GM18858 (cell line): ENCODE data around the gene FARP2.

Source experiments
- ATAC-seq: cut with Tn5 transposase; IDR thresholded peaks from one replicate; pipeline ENCODE4 v1.9.1; 2021; ENCODE audit not compliant: unreplicated experiment

Gene FARP2

GRCh38 chr2:241482126-241482955 lies 126.3 kb downstream of the FARP2 start:
- no peak for ATAC-seq

DNA sequence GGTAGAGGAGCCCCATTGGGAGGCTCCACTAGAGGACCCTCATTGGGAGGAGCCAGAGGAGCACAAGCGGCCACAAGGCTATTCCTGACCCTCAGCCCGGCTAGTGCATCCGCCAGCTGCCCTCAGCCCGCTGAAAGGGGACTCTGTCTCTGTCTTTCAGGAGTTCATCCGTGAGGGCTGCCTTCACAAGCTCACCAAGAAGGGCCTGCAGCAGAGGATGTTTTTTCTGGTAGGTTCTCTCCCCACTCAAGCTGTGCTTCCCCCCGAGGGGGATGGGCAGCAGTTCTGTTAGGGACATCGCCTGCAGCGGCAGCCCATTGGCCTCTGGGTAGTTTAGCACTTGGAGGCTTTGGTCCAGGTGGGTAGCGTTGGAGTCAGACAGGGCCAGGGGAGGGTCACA lies 127.2 kb downstream of the FARP2 start:
- ATAC-seq: no peak

- no peak for ATAC-seq
Observed at GRCh38 chr2:241485172-241485911, 129.3 kb downstream of the FARP2 start.

DNA sequence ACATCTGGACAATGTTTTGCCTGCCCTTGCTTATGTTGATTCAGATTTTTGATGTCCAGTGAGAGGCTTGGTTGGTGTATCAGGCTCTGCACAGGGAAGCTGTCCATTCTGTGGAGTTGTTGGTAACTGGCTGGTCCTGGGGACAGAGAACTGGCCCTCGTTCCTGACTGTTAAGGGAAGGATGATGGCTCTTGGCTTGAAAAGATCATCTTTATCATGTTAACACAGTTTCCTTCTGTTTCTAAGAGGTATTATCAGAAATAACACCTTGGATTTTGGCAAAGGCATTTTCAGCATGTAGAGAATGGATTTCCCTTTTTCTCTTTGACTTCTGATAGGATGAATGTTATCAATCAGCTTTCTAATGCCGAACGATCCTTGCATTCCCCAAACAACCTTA lies 133.0 kb downstream of the FARP2 start:
- no peak for ATAC-seq

GRCh38 chr2:241489733-241490680 lies 133.9 kb downstream of the FARP2 start:
- no peak for ATAC-seq

DNA sequence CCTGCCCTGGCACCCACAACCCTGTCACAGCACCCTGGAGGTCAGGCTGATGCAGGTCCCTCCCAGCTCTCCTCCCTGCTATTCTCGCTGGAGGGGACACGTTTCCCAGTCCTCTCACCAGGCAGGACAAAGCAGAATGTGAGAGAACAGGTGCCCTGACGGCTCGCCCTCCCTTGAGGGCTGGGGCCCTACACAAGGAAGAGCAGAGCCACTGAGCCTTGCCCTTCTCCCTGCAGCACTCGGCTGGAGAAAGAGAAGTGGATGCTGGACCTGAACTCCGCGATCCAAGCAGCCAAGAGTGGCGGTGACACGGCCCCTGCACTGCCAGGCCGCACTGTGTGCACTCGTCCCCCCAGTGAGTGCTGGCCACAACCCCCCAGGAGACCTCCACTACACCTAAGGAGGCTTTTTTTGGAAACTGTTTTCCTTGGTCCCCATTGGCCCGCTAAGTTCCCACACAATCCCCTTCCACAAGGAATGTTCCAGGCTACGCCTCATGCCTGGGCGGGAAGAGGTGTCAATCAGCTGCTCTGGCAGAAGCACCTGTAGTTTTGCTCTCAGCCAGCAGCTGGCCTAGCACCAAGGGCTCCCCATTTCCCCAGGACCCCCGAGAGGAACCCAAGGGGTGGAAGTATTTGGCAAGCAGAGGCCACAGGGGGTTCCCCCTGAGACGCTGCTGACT lies 134.9 kb downstream of the FARP2 start:
- ATAC-seq: no peak

DNA sequence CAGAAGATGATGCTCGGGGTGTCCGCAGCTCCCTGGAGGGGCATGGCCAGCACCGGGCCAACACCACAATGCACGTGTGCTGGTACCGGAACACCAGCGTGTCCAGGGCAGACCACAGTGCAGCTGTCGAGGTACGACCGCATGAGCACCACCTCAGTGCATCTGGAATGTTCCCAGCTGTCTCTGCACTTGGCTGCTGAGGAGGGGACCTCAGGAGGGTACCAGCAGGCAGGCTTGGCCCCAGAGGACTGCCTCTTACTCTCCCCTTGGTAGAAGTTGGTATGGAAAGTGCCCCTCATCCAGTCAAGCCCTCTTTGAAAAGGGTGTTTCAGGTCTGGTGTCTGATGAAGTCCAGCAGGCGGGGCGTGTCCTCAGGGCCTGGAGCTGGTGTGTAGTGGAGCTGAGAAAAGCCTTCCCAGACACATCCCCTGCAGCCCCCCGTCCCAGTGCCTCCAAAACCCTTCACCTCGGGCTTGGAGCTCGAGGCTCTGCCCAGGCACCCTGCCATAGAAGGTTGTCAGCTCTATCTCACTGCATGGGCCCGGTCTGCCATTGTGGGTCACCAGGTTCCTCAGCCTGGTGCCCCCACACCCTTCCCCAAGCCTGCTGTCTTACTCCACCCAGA lies 135.6 kb downstream of the FARP2 start:
- no peak for ATAC-seq

DNA sequence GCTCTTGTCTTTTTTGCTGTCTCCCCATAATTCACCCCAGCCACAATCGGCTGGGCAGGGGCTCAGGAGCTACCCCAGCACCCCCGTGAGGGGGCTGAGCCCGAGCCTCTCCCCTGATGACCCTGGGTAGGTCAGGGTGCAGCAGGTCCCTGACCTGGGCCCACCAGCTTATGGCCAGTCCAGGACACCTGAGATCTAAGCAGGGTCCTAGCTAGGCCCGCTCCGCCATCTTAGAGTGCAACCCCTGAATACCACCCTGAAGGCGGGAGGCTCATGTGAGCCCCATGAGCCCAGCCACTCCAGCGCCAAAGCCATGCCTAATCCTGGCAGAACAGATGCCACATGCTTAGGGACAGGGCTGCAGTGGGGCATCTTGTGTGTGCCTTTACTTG lies 136.1 kb downstream of the FARP2 start:
- no peak for ATAC-seq

DNA sequence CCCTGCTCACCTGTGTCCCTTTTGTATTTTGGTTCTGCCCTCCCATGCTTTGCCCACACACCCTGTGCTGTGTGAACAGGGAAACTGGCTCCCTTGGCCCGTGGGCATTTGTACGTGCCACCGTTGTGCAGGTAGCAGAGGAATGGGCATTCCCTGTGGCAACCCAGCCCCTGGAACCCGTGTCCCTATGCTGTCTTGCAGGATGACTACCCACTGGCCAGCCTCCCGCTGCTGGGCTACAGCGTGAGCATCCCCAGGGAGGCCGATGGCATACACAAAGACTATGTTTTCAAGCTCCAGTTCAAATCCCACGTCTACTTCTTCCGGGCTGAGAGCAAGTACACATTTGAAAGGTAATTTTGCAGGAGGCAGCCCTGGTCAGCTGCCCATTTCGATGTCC lies 137.0 kb downstream of the FARP2 start:
- no peak for ATAC-seq

- ATAC-seq: no peak
Observed at GRCh38 chr2:241494311-241494908, 138.3 kb downstream of the FARP2 start.

GRCh38 chr2:241495172-241496002 lies 139.3 kb downstream of the FARP2 start:
- no peak for ATAC-seq

DNA sequence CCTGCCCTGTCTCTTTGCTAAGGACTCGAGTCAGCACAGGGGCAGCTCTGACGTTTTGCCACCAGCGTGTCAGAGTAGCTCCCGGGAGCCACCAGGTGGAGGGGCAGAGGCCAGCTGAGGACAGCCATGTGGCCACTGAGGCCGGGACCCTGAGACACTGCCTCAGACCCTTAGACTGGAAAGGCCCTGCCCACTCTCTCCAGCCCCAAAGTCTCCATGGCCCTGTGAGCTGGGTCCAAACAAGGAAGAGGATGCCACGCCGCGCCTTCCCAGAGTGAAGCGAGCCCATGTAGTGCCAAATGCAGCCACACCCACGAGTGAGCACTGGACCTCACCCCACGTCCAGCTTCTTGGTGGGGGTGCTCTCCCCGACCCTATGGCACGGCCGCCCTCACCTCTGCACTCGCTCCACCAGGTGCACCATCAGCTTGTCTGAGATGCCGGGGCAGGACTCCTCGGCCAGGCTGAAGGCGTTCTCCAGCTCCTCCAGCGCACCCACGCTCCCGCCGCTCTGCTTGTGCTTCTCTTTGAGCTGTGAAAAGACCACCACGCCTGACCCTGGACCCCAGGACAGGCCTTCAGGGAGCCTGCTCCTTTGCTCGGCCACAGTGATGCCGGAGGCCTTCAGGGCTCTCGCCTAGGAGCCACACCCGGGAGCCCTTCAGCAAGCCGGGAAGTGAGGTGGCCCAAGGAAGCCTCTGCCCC lies 140.1 kb downstream of the FARP2 start:
- ATAC-seq: no peak

DNA sequence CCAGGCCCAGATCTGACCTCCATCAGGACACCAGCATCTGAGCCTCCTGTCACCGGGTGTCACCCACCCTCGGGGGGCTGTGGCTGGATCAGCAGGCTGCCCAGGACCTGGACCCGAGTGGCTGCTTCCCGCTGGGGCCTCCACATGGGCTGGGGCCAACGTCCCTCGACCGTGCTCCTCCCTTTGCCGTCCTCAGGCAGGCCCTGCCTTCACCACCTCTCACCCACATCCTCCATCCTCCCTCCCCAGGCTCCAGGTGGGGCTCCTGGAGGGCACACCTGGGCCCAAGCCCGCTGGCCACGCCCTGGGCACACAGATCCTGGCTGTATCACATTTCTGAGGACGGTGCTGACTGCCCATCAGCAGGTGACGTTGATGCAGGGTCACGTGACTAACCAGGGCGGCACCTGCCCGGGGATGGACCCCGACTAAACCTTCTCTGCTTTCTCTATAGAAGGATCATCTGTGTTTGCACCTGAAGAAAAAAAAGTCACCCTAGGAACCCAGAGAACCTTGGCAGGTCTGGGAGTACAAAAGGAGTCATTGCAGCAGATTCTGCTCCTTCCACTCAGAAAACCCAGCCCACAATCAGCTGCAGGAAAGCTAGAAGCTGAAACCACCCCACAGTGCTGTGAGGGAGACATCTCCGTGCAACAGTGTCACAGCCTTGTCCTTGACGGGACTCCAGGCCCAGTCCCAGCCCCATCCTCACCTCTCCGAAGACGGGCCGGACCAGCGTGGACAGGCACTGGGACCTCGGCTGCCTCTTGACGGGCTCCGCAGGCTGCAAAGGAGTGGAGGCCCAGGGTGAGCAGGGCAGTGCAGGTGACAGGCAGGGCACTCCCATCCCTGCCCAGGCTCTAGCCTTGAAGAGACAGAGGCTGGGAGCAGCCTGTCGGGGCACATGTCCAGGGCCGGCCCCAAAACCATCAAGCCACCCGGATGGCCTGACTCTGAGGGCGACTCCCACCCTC lies 141.1 kb downstream of the FARP2 start:
- ATAC-seq: no peak

DNA sequence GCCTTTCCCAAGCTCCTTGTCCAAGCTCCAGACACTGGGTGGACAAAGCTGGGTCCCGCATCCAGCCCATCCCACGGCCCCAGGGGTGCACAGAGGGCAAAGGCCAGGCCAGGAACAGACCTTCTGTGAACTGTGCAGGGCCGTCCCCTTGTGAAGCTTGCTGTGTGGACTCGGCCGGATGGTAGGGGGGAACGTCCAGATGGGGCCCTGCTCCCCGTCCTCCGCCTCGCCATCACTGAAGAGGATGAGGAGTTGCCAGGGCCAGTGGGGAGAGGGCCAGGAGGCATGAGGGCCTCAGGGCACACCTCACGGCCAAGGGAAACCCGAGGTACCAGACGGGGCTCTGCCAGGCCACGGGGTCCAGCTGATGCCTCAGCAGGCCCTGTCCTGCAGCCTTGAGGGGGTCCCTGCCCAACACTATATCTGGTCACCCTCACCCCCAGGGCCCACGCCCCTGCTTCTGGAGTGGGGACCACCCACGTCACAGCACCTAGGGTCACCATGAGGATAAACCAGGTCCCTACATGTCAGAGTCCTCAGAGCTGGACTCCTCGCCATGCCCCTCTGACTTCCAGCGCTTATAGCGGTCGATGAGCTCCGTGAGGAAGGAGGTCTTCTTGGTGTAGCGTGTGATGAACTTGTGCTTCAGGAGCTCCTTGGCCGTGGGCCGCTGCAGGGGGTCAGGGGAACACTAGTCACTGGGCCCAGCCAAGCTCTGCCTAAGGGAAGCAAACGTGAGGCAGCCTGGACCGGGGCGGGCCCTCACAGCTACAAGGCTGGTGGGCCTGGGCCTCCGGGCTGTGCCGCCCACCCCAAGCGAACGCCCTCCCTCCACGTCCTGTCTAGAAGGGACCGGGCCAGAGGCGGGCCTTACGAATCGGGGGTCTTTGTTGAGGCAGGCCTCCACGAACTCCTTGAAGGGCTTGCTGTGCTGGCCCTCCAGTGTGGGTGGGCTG lies 142.3 kb downstream of the FARP2 start:
- no peak for ATAC-seq

- no peak for ATAC-seq
Observed at GRCh38 chr2:241499146-241499965, 143.3 kb downstream of the FARP2 start.
